Stimulated activated CD4-positive, alpha-beta T cell treated with anti-CD3 and anti-CD28 coated beads, Interleukin-2, amount 100 ng/mL, for 24 hours (primary cell): Measurements from ENCODE around the gene RASL12.

Experiments
- DNase-seq, 2 donors: peaks; one replicate each; pipeline ENCODE4 v3.0.0-alpha.2; 2020

The RASL12 gene

GRCh38 chr15:65072617-65073016 is 4.8 kb upstream of the RASL12 start:
- DNase-seq, result no peak

- DNase-seq, result no peak
Observed at GRCh38 chr15:65072027-65072426, 4.2 kb upstream of the RASL12 start.

- no peak for DNase-seq
Observed at GRCh38 chr15:65071381-65071811, 3.6 kb upstream of the RASL12 start.

- no peak for DNase-seq
Observed at GRCh38 chr15:65069779-65070546, 2.2 kb upstream of the RASL12 start.

GRCh38 chr15:65069179-65069578 is 1.4 kb upstream of the RASL12 start:
- DNase-seq, result no peak

- no peak for DNase-seq
Observed at GRCh38 chr15:65068403-65068788, 605 bp upstream of the RASL12 start.

GRCh38 chr15:65067317-65067644 is 510 bp downstream of the RASL12 start:
- DNase-seq, result no peak

GRCh38 chr15:65066635-65067316 is 1.0 kb downstream of the RASL12 start:
- no peak for DNase-seq

GRCh38 chr15:65066001-65066634 is 1.7 kb downstream of the RASL12 start:
- no peak for DNase-seq

GRCh38 chr15:65062726-65063125 is 5.1 kb downstream of the RASL12 start:
- no peak for DNase-seq

- DNase-seq, result no peak
Observed at GRCh38 chr15:65062061-65062460, 5.7 kb downstream of the RASL12 start.

GRCh38 chr15:65060641-65061397 is 7.0 kb downstream of the RASL12 start:
- DNase-seq, result no peak

GRCh38 chr15:65059931-65060596 is 7.7 kb downstream of the RASL12 start:
- no peak for DNase-seq

- DNase-seq, result no peak
Observed at GRCh38 chr15:65059369-65059750, 8.4 kb downstream of the RASL12 start.

GRCh38 chr15:65058394-65059368 is 9.1 kb downstream of the RASL12 start:
- no peak for DNase-seq

GRCh38 chr15:65057549-65057940 is 10.2 kb downstream of the RASL12 start:
- no peak for DNase-seq

GRCh38 chr15:65056868-65057548 is 10.8 kb downstream of the RASL12 start:
- no peak for DNase-seq

GRCh38 chr15:65056106-65056505 is 11.7 kb downstream of the RASL12 start:
- DNase-seq, result no peak

GRCh38 chr15:65055201-65055870 is 12.5 kb downstream of the RASL12 start:
- no peak for DNase-seq
